ENCODE measurements around the gene XPO4. TPM values are rescaled to one million over a fixed set of nuclear protein-coding genes. Genes with fewer than 3 reads are reported as not detected.

XPO4 gene
- total RNA-seq, 1 experiment from 2014 or later = 16.2 TPM

- H3K9me3 ChIP-seq (ENCODE audit: control insufficient read depth, insufficient read depth, low read depth, low read length) = no peaks in the 10 kb centered on the region
- ChIA-PET CTCF (no interaction called here), POLR2A (interaction anchor here (0.7 kb wide), 1 partner anchor 100 kb away, joined by 10 read pairs; no protein-coding TSS in a partner anchor)
- no peaks in the 10 kb centered on the region; the same call in none of the 2 replicates for H3K36me3 ChIP-seq (ENCODE audit: control insufficient read depth, insufficient read depth, low read length)
- TF ChIP-seq SIN3A (IDR thresholded peaks at IDR 0.05; ENCODE audit: borderline replicate concordance, insufficient read depth, low read depth, low read length) (no peak), REST (IDR thresholded peaks at IDR 0.05; ENCODE audit: insufficient read depth in 1 of 2, low read depth in 2 of 2, low read length in 1 of 2) (no peak), TCF7L2 (IDR thresholded peaks at IDR 0.05; ENCODE audit: low read depth, low read length) (no peak), CTCF (IDR thresholded peaks at IDR 0.05) (no peak), POLR2AphosphoS5 (IDR thresholded peaks at IDR 0.05; ENCODE audit: low read depth, low read length) (no peak)
- in situ Hi-C loops (cut with HindIII; ENCODE audit: low pct_unique_long_range_greater_than_20kb, low sequenced_read_pairs) = no loop called here
- no TSS peak for BruUV-seq (replicated peaks)
- no peaks in the 10 kb centered on the region for H3K27me3 ChIP-seq (ENCODE audit: control insufficient read depth, insufficient read depth, low read length)
- no peak overlapping the region for H3K27ac ChIP-seq (ENCODE audit: low read length)
- intact Hi-C loops (cut with micrococcal nuclease; ENCODE audit: unreplicated experiment) = loop anchor here (10.0 kb wide), 1 partner anchor 281 kb away; no protein-coding TSS in a partner anchor
- ATAC-seq (no peak), DNase-seq (ENCODE audit: low read depth, low spot score) (no peak)
- 0 out of 2 replicates have a peak, but pooled peaks cover 2% of the 10 kb centered on the region for H3K4me1 ChIP-seq (ENCODE audit: control insufficient read depth, insufficient read depth, low read length)
- no peak overlapping the region for H3K4me3 ChIP-seq (ENCODE audit: low read depth in 2 of 2, low read length in 2 of 2)
Measured at GRCh38 chr13:20775961-20776360, 126.6 kb downstream of the XPO4 start.

DNA sequence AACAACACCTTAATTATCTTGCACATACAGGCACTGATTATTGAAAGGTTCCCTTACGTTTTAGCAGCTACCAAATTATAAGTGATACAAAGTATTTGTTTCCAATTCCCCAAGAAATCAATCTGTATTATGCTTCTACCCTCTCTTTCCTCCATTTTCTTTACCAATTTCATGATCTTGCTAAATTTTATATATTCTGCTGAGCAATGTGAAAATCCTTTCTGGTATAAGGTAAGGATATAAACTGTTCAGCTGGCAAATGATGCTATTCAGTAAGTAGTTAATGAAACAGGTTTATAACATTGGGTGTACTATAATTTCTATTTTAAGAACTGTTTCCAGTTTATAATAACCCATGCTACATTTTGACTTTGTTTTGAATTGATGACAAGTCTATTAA is 127.8 kb downstream of the XPO4 start:
- Histone ChIP-seq H3K4me3 (ENCODE audit: low read depth in 2 of 2, low read length in 2 of 2) (no peak overlapping the region), H3K4me1 (ENCODE audit: control insufficient read depth, insufficient read depth, low read length) (0 out of 2 replicates have a peak, but pooled peaks cover 2% of the 10 kb centered on the region), H3K36me3 (ENCODE audit: control insufficient read depth, insufficient read depth, low read length) (no peaks in the 10 kb centered on the region; the same call in none of the 2 replicates), H3K27me3 (ENCODE audit: control insufficient read depth, insufficient read depth, low read length) (no peaks in the 10 kb centered on the region), H3K27ac (ENCODE audit: low read length) (no peak overlapping the region), H3K9me3 (ENCODE audit: control insufficient read depth, insufficient read depth, low read depth, low read length) (no peaks in the 10 kb centered on the region)
- DNase-seq (ENCODE audit: low read depth, low spot score) = no peak
- ChIA-PET POLR2A (no interaction called here), CTCF (no interaction called here)
- intact Hi-C loops (cut with micrococcal nuclease; ENCODE audit: unreplicated experiment) = loop anchor here (10.0 kb wide), 1 partner anchor 280 kb away; no protein-coding TSS in a partner anchor
- TF ChIP-seq CTCF (IDR thresholded peaks at IDR 0.05) (no peak), POLR2AphosphoS5 (IDR thresholded peaks at IDR 0.05; ENCODE audit: low read depth, low read length) (no peak), TCF7L2 (IDR thresholded peaks at IDR 0.05; ENCODE audit: low read depth, low read length) (no peak), SIN3A (IDR thresholded peaks at IDR 0.05; ENCODE audit: borderline replicate concordance, insufficient read depth, low read depth, low read length) (no peak), REST (IDR thresholded peaks at IDR 0.05; ENCODE audit: insufficient read depth in 1 of 2, low read depth in 2 of 2, low read length in 1 of 2) (no peak)
- ATAC-seq = no peak
- no TSS peak for BruUV-seq (replicated peaks)
- in situ Hi-C loops (cut with HindIII; ENCODE audit: low pct_unique_long_range_greater_than_20kb, low sequenced_read_pairs) = no loop called here

All from Panc1 (cell line).